Astrocyte (in vitro differentiated cells and primary cell): ENCODE measurements around the gene KIR3DL3. TPM values are rescaled to one million over a fixed set of nuclear protein-coding genes. Genes with fewer than 3 reads are reported as not detected.
"Not testable (repeated sequence)": the region's sequence is repeated elsewhere in the genome, so short reads cannot be mapped to it uniquely, and the experiment has no call there.

Experiments
- DNase-seq: peaks from one replicate; pipeline ENCODE4 v3.0.0-alpha.2; 2010; ENCODE audit warnings: low read depth
- FAIRE-seq: peaks from 2 replicates; lab custom pipeline; 2011; peaks lifted over from hg19 to GRCh38; lab: Jason Lieb, UNC
- H2AFZ ChIP-seq: 2 replicates; pipeline ENCODE4 v1.6.0; 2012; ENCODE audit warnings: low read depth, low read length, inconsistent platforms
- H3K27ac ChIP-seq: 2 replicates; pipeline ENCODE4 v1.5.1; 2011; ENCODE audit warnings: low read depth, low read length, inconsistent platforms
- H3K27me3 ChIP-seq: 2 replicates; pipeline ENCODE4 v1.6.0; 2011; ENCODE audit warnings: low read length, inconsistent platforms; ENCODE audit not compliant: insufficient read depth
- H3K36me3 ChIP-seq: 2 replicates; pipeline ENCODE4 v1.5.1; 2011; ENCODE audit warnings: low read length, inconsistent platforms; ENCODE audit not compliant: insufficient read depth
- H3K4me1 ChIP-seq: 2 replicates; pipeline ENCODE4 v1.5.1; 2011; ENCODE audit warnings: low read length, inconsistent platforms; ENCODE audit not compliant: insufficient read depth
- H3K4me2 ChIP-seq: 2 replicates; pipeline ENCODE4 v1.6.0; 2012; ENCODE audit warnings: low read length, inconsistent platforms
- H3K4me3 ChIP-seq: 2 replicates; pipeline ENCODE4 v1.5.1; 2011; ENCODE audit warnings: low read depth, mild to moderate bottlenecking, low read length, inconsistent platforms; ENCODE audit not compliant: insufficient read depth
- H3K79me2 ChIP-seq: 2 replicates; pipeline ENCODE4 v1.6.0; 2012; ENCODE audit warnings: mild to moderate bottlenecking, low read length, inconsistent platforms; ENCODE audit not compliant: insufficient read depth
- H3K9ac ChIP-seq: 2 replicates; pipeline ENCODE4 v1.6.0; 2012; ENCODE audit warnings: mild to moderate bottlenecking, low read length, inconsistent platforms
- H3K9me3 ChIP-seq: 2 replicates; pipeline ENCODE4 v1.5.1; 2012; ENCODE audit warnings: low read depth, mild to moderate bottlenecking, low read length, inconsistent platforms; ENCODE audit not compliant: insufficient read depth
- H4K20me1 ChIP-seq: 2 replicates; pipeline ENCODE4 v1.6.0; 2012; ENCODE audit warnings: low read length, inconsistent platforms; ENCODE audit not compliant: insufficient read depth
- H3K27ac Mint-ChIP-seq: one replicate; pipeline ENCODE4 v1.8.0; 2021; ENCODE audit warnings: mild to moderate bottlenecking, mixed read lengths; ENCODE audit not compliant: unreplicated experiment
- H3K27me3 Mint-ChIP-seq: one replicate; pipeline ENCODE4 v1.8.0; 2021; ENCODE audit warnings: low read depth, mixed read lengths; ENCODE audit not compliant: unreplicated experiment
- H3K36me3 Mint-ChIP-seq: one replicate; pipeline ENCODE4 v1.8.0; 2021; ENCODE audit warnings: low read depth, mixed read lengths; ENCODE audit not compliant: unreplicated experiment
- H3K4me1 Mint-ChIP-seq: one replicate; pipeline ENCODE4 v1.8.0; 2021; ENCODE audit warnings: low read depth, mixed read lengths; ENCODE audit not compliant: unreplicated experiment
- H3K4me3 Mint-ChIP-seq: one replicate; pipeline ENCODE4 v1.8.0; 2021; ENCODE audit warnings: mild to moderate bottlenecking, moderate library complexity, mixed read lengths; ENCODE audit not compliant: unreplicated experiment
- H3K9me3 Mint-ChIP-seq: one replicate; pipeline ENCODE4 v1.8.0; 2021; ENCODE audit warnings: mild to moderate bottlenecking, mixed read lengths; ENCODE audit not compliant: unreplicated experiment
- CTCF ChIP-seq: IDR thresholded peaks from 2 replicates; pipeline ENCODE4 v1.5.1; 2011; ENCODE audit warnings: low read depth, mild to moderate bottlenecking, inconsistent platforms, low read length, moderate library complexity; ENCODE audit not compliant: insufficient read depth
- EZH2 ChIP-seq: IDR thresholded peaks from 2 replicates; pipeline ENCODE4 v1.6.1; 2012; ENCODE audit warnings: mild to moderate bottlenecking, low read length, inconsistent platforms; ENCODE audit not compliant: insufficient read depth
- total RNA-seq: library from RNA; stranded (reverse); gene quantifications from 2 replicates; pipeline ENCODE4 v1.2.1, GENCODE V29; 2021

The KIR3DL3 gene
- total RNA-seq, 1 donor from 2014 or later: not detected

DNA sequence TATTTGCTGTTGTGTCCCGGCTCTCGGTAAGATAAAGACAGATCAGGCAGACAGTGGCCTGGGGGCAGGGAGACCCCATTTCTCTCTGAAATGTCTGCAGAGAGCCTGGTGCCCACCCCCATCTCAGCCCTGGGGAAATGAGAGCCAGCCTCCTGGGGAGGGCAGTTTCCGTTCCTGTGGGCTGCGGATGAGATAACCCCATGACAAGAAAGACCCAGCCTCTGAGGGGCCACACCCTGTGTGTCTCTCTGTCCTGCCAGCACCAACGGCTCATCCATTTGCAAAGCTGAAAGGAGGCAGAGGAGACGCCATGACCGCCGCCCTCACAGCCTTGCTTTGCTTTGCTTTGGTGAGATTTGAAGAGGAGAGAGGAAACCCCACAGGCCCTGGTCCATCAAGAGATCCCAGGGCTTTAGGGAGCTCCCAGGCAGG lies 28.1 kb upstream of the KIR3DL3 start:
- Histone ChIP-seq H3K4me2 (no peak overlapping the region), H3K9ac (no peak overlapping the region), H3K27me3 (no peaks in the 10 kb centered on the region), H3K4me3 (no peak overlapping the region), H2AFZ (no peak overlapping the region), H4K20me1 (no peaks in the 10 kb centered on the region), H3K79me2 (no peaks in the 10 kb centered on the region), H3K4me1 (no peaks in the 10 kb centered on the region), H3K27ac (no peak overlapping the region), H3K36me3 (no peaks in the 10 kb centered on the region), H3K9me3 (peaks cover 13% of the 10 kb centered on the region)
- Mint-ChIP-seq H3K9me3 (peaks cover 13% of the 10 kb centered on the region), H3K36me3 (no peaks in the 10 kb centered on the region), H3K4me1 (no peaks in the 10 kb centered on the region), H3K4me3 (no peak overlapping the region), H3K27me3 (no peaks in the 10 kb centered on the region), H3K27ac (no peak overlapping the region)
- TF ChIP-seq EZH2 (no peak), CTCF (no peak)
- FAIRE-seq (no peak), DNase-seq (no peak)

- FAIRE-seq: no peak
Observed at GRCh38 chr19:54696766-54697165, 27.5 kb upstream of the KIR3DL3 start.

DNA sequence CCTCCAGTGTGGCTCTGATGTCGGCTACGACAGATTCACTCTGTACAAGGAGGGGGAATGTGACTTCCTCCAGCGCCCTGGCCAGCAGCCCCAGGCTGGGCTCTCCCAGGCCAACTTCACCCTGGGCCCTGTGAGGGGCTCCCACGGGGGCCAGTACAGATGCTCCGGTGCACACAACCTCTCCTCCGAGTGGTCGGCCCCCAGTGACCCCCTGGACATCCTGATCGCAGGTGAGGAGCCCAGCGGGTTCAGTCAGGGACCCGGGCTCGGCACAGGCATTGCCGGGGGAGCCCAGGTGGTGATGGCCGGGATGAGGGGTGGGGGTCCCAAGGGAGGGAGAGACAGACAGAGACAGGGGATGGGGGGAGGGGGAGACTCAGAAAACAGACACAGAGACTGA lies 26.5 kb upstream of the KIR3DL3 start:
- not testable (repeated sequence) for H3K4me1 ChIP-seq, DNase-seq, H3K4me3 ChIP-seq, H3K4me3 Mint-ChIP-seq, H3K4me1 Mint-ChIP-seq, H3K27me3 Mint-ChIP-seq, FAIRE-seq, H3K27me3 ChIP-seq, H3K4me2 ChIP-seq, H3K27ac Mint-ChIP-seq, H3K36me3 Mint-ChIP-seq, H3K27ac ChIP-seq, H3K9ac ChIP-seq, H3K79me2 ChIP-seq, H4K20me1 ChIP-seq, H3K36me3 ChIP-seq, H2AFZ ChIP-seq
- H3K9me3 Mint-ChIP-seq: peaks cover 17% of the 10 kb centered on the region
- peaks cover 13% of the 10 kb centered on the region for H3K9me3 ChIP-seq

More at GRCh38 chr19:54696766-54697165, 27.5 kb upstream of the KIR3DL3 start:
- H3K27ac Mint-ChIP-seq: no peak overlapping the region
- Histone ChIP-seq H3K9me3 (peaks cover 16% of the 10 kb centered on the region), H4K20me1 (no peaks in the 10 kb centered on the region), H3K27ac (no peak overlapping the region), H3K79me2 (no peaks in the 10 kb centered on the region), H3K4me3 (no peak overlapping the region), H3K4me2 (no peak overlapping the region), H2AFZ (no peak overlapping the region), H3K27me3 (no peaks in the 10 kb centered on the region), H3K9ac (no peak overlapping the region), H3K4me1 (no peaks in the 10 kb centered on the region), H3K36me3 (no peaks in the 10 kb centered on the region)
- no peaks in the 10 kb centered on the region for H3K27me3 Mint-ChIP-seq
- no peak overlapping the region for H3K4me3 Mint-ChIP-seq
- peaks cover 16% of the 10 kb centered on the region for H3K9me3 Mint-ChIP-seq
- H3K4me1 Mint-ChIP-seq: no peaks in the 10 kb centered on the region
- H3K36me3 Mint-ChIP-seq: no peaks in the 10 kb centered on the region
- TF ChIP-seq CTCF (no peak), EZH2 (no peak)
- DNase-seq: no peak
